ENCODE measurements around the gene HGFAC.
"Not testable (repeated sequence)": the region's sequence is repeated elsewhere in the genome, so short reads cannot be mapped to it uniquely, and the experiment has no call there.

HGFAC gene

DNA sequence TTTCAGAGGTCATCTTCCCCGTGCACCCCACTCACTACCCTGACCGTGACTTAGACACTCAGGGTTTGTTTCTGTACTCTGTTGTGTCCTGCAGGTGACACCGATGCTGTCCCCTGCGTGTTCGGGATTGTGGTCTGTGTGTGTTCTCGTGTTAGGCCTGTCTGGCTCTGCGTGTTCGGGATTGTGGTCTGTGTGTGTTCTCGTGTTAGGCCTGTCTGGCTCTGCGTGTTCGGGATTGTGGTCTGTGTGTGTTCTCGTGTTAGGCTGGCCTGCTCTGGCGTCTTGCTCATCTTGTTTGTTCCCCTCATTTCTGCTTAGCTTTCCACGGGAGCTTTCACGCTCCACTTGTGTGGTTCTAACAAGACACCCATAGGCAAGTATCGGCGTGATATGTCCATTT is 30.6 kb upstream of the HGFAC start:
- DNase-seq (ENCODE audit: low read depth in 2 of 2) = not testable (repeated sequence)

DNA sequence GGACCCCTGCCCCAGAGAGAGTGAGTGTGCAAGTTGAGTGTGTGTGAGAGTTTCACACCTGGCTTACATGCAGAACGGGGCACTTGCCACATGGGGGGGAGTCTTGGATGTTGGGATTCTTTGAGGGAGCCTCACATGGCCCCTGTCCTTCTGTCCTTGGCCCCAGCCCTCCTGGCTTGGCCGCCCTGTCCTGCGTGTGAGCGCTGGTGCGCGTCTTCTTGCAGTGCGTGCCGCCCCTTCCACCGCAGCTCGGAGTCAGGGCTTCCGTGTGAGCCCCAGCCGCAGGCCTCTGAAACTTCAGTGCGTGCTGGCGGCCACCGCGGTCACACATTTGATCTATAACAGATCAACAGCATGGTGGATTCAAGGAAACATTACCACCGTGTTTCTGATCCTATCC is 30.1 kb upstream of the HGFAC start:
- DNase-seq (ENCODE audit: low read depth in 2 of 2) = no peak

DNA sequence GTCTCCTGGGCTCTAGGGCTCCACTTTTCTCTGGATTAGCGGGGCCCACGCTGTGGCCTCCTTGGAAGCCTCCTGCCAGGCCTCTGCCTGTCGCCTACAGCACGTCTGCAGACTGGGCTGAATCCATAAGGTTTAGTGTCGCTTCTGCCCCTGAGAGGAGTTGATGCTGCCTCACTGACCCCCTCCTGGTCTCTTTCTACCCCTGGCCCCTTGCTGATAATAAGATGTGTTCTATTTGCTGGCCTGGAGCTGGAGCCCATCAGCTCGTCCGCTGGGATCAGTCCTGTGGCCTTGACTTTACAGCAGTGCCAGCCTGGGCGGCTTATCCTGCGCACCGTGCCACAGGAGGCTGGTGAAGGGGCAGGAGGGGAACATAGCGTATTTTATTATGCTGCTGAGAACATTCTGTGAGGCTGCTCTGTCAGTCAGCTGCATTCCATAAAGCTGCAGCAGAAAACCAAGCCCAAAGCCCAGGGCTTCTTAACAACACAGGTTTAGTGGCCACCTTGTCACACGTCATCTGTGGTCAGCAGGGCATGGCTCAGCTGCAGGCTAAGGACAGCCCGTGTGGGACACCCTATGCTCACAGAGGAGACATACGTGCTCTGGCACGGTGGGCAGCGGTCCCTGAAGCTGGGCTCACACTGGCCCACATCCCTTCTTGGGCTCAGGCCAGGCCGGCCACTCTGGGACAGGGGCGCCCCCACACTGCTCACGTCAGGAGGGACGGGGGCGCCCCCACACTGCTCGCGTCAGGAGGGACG is 29.3 kb upstream of the HGFAC start:
- no peak for DNase-seq (ENCODE audit: low read depth in 2 of 2)

DNA sequence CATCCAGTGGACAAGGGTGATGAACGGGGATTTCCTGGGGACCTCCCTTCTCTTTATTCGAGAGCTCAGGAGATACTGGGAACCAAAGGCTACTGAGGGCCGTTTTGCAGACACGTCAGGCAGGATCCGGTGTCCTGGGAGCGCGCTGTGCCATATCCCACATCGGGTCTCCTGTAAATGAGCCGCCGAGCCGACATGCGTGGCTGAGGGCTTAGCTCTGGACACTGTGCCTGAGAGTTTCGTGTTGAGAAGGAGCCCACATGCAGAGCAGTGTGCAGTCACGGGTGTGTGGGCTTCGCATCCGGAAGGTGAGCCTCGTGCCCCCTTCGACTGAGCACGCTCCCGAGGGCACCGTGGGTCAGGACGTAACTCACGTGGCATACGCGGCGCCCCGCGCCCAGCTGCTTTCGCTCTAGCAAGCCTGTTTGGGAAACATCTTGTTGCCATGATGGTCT is 28.5 kb upstream of the HGFAC start:
- DNase-seq (ENCODE audit: low read depth in 2 of 2) = no peak

DNA sequence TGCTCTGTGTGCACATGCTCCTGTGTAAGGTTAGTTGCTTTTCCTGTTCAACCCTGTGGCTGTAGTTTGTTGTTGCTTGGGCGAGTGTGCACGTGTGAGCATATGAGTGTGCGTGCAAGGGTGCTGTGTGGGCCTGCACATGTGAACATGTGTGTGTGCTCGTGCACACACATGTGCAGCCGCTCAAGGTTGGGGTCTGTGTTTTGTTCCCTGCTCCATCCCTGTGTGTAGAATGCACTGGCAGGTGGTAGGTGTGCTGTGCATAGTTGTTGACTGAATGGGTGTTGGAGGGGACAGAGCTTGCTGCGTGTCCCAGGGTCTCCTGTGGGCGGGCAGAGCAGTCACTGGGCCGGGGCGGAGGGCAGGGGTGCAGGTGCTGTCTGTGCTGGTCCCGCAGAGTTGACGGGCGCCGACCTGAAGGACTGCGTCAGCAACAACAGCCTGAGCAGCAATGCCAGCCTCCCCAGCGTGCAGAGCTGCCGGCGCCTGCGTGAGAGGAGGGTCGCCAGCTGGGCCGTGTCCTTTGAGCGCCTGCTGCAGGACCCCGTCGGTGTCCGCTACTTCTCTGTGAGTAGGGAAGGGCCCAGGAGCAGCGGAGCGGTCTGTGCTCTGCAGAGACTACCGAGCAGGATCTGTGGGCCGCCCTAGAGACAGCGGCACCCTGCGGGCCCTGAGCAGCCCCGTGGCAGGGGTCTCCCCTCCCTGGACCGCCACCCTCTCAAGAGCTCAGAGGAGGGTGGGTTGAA is 27.9 kb upstream of the HGFAC start:
- DNase-seq (ENCODE audit: low read depth in 2 of 2) = no peak

DNA sequence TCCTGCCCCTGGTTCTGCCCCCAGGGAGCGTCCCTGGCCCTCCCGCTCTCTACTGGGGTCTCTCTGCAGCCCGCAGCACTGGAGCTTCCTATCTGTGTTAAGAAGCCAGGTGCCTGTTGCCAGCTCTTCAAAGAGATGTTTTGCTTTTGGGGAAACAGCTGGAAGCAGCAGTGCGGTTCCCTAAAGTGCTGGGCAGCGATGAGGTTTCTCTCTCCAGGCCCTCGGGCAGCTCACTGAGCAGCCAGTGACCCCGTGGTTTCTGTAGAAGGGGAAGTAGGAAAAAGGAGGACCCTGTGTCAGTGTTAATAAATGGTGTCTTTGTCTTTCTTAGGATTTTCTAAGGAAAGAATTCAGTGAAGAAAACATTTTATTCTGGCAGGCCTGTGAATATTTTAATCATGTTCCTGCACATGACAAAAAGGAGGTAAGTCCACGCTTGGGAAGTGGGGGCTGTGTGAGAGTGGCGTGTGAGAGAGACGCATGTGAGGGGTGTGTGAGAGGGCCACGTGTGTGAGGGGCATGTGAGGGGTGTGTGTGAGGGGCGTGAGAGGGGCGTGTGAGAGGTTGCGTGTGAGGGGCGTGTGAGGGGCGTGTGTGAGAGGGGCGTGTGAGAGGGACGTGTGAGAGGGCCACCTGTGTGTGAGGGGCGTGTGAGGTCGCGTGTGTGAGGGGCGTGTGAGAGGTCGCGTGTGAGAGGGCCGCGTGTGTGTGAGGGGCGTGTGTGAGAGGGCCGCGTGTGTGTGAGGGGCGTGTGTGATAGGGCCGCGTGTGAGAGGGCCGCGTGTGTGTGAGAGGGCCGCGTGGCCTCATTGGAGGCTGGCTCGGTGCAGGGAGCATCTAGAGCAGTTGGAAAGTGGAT is 27.1 kb upstream of the HGFAC start:
- DNase-seq (ENCODE audit: low read depth in 2 of 2) = no peak

DNA sequence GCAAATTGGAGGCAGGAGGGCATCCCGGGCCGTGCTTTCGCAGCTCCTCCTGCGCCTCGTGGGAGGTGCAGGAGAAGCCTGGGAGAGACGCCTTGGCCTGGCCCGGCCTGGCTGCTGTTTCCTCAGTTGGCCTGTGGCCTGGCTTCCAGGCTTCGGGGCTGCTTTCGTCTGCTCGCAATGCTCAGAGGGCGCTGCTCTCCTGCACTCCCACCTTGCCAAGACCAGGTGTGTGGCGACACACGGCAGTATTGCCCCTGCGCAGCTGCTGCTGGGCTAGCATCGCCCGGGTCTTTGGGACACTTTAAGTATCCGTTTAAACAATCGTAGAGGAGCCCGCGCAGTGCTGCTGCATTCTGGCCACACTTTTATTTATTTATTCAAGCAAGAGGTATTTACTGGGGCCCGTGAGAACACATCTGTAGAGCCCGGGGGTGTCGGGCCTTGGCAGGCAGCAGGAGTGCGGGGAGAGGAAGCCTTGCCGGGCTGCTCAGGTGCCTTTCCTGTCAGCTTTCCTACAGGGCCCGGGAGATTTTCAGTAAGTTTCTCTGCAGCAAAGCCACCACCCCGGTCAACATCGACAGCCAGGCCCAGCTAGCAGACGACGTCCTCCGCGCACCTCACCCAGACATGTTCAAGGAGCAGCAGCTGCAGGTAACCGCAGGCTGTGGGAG is 26.2 kb upstream of the HGFAC start:
- no peak for DNase-seq (ENCODE audit: low read depth in 2 of 2)

DNA sequence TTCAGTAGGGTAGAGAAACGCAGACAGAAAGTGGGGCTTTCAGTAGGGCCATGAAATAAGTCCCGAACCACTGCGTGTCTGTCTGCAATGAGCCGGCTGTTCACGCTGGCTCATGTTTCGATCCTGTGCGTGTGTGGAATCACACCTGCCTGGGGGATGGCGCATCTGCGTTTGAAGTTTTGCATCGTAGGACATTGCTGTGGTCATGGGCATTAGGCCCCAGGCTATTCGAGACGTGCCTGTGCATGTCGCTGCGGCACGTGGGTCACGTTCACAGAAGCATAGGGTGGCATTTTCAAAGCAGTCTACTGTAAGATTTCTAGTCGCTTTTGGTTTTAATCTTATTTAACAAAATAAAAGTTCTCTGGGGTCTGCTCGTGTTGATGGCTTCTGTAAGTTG is 25.5 kb upstream of the HGFAC start:
- DNase-seq (ENCODE audit: low read depth in 2 of 2) = no peak

DNA sequence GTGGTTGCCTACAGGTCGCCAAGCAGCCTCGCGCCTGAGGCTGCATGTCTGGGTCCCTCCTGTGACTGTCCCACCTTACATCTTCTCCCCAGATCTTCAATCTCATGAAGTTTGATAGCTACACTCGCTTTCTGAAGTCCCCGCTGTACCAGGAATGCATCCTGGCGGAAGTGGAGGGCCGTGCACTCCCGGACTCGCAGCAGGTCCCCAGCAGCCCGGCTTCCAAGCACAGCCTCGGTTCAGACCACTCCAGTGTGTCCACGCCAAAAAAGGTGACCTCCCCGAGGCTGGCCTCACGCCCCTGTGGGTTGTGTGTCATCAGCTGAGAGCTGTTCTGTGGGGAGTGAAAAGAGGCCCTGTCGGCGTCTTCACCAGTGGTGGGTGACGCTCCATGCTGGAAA is 24.9 kb upstream of the HGFAC start:
- DNase-seq (ENCODE audit: low read depth in 2 of 2) = no peak

DNA sequence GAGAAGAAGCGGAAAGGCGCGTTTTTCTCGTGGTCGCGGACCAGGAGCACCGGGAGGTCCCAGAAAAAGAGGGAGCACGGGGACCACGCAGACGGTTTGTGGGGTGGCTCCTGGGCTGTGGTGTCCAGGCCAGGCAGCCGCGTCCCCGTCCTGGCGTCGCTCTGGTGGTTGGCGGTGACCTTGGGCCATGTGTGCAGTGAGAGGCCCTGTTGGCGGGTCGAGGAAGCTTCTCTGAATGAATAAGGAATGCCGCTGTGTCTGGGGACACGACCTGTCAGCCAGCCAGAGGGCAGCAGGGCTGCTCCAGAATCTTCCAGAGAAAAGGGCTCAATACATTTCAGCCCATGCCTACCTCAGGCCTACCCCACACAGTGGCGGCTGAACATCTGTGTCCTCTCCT is 24.3 kb upstream of the HGFAC start:
- DNase-seq (ENCODE audit: low read depth in 2 of 2) = no peak

DNA sequence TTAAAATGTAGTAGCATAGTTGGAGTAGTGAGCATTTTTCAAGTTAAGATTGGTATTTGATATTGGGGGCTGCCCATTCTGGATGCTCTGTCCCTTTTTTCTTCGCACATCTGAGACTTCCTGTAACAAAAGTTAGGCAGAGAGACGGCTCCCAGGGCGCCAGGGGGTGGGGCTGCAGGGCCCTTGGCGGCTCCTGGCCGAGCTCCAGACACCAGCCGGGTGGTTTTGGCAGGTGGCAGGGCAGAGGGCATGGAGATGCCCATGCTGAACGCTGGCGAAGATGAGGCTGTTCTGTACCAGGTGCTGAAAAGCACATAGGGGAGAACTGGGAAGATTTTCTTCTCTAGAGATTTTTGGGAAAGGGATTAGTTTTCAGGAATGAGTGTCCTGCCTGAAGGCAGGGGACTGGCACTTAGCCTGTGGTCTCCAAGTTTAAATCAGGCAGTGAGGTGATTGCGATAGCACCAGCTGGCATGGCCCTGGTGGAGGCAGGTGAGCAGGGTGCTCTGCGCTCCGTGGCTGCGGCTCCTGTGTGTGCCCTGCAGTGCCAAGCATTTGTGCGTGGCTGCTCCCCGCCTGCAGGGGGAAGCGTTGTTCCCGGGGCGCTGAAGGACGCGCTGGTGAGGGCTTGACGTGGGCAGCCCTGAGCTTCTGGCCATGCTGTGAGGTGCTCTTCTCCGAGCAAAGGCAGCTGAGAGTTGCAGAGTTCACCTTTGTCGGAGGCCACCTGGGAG is 23.6 kb upstream of the HGFAC start:
- no peak for DNase-seq (ENCODE audit: low read depth in 2 of 2)

DNA sequence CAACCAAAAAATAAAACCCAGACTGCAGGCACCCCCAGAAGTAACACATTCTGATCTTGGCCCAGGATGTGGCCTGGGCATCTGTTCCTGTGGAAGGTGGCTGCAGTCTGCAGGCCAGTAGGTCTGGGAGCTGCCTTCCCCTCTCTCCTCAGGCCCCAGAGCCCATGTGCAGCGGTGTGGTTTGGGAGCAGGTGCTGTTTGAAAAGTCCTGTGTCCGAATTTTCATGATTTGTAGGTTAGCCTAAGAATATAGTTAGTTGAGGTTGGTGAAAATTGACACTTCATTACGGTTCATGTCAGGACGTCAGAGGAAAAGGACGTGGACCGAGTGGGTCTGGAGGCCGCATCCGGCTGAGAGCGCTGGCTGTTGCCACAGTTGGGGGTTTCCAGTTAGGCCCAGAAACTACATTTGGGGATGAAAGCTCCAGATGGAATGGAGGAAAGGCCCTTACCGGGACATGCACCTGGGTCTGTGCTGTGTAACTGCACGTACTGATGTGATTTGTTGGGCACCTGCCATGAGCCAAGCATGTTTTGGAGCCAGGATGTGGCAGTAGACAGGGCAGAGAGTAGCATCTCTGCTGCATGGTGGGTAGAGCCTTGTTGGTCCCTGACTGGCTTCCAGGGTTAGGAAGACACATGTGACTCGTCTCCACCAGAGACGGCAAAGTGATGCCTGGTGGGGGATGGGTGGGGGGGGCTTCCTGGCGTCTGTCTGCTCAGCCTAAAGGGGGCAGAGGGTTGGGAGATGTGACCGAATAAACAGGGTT is 21.7 kb upstream of the HGFAC start:
- no peak for DNase-seq (ENCODE audit: low read depth in 2 of 2)

DNA sequence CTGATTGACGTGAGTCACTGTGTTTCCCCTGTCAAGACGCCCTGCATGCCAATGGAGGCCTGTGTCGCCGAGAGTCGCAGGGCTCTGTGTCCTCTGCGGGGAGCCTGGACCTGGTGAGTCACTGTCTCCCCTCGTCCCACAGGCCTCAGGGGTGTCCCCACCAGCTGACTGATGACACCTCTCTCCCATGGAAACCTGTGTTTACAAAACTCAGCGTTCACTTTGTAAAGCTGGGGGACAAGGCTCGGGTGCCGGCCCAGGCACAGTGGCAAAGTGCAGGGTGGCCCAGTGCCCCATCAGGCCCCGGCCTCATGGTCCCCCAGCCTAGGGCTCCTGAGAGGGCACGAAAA is 21.2 kb upstream of the HGFAC start:
- no peak for DNase-seq (ENCODE audit: low read depth in 2 of 2)

DNA sequence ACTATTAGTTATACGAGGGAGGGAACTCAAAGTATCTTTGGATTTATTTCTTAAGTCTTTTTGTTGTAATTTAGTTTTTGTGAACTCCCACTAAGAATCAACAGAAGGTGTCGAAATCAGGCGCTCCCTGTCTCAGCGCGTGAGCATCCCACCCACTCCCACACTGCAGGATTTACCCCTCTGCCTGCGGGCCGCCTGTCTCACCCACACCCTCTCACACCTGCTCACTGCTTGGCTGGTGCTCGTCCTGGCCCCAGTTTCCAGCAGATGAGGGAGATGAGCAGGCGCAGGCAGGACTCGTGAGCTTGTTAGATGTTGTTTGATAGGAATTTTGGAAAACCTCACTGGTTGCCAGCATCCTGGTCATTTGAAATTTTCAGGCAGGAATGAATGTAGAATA is 20.8 kb upstream of the HGFAC start:
- DNase-seq (ENCODE audit: low read depth in 2 of 2) = no peak

DNA sequence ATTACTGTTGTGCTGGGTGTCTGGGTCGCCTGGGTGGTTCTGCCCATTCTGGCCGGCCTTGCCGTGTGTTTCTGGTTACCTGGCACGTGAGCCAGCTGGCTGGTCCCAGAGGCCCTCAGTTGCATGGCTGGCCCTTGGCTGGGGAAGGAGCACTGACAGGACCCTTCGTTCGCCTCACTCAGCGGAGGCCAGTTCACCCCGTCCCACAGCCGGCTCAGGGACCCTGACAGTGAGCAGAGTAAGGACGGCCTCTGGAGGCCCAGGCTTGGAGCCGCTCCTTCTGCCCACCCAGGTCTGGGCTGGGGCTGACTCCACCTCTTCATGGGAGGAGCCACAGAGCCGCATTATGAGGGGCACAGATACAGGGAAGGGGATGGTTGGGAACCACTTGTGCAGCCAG is 20.3 kb upstream of the HGFAC start:
- no peak for DNase-seq (ENCODE audit: low read depth in 2 of 2)

DNA sequence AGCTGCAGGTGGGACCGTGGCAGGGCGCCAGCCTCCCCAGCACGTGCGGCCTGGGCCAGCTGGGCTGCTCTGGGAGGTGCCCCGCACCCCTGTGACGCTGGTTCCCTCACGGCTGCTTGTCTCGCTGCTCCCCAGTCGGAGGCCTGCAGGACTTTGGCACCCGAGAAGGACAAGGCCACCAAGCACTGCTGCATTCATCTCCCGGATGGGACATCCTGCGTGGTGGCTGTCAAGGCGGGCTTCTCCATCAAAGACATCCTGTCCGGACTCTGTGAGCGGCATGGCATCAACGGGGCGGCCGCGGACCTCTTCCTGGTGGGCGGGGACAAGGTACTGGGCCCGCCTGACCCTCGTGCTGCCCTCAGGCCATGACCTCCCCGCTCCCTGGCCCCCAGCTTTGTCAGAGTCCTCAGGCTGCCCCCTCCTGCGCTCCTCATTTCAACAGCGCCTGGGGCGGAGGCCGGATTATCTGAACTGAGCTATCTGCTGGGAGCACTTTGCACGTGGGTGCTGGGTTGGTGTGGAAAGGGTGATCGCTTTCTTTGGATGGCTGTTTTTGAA is 19.4 kb upstream of the HGFAC start:
- no peak for DNase-seq (ENCODE audit: low read depth in 2 of 2)

DNA sequence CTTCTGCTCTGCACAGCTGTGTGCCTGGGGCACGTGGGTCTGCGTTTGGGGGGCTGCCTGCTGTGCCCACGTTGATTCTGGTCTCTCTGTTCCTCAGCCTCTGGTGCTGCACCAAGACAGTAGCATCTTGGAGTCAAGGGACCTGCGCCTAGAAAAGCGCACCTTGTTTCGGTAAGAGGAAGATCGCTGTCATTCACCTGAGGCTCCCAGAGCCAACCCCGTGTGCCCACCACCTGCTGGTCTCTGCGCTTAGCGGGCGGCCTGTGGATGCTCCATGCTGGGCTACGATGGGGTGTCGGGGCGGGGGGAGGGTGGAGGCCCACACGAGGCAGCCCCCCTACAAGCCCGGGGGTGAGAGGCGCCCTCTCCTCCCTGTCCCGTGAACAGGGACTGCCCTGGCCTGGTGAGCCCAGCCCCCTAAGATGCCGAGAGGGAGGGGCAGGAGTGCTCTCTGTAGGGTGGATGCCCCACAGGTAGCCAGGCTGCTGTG is 18.9 kb upstream of the HGFAC start:
- DNase-seq (ENCODE audit: low read depth in 2 of 2) = no peak

DNA sequence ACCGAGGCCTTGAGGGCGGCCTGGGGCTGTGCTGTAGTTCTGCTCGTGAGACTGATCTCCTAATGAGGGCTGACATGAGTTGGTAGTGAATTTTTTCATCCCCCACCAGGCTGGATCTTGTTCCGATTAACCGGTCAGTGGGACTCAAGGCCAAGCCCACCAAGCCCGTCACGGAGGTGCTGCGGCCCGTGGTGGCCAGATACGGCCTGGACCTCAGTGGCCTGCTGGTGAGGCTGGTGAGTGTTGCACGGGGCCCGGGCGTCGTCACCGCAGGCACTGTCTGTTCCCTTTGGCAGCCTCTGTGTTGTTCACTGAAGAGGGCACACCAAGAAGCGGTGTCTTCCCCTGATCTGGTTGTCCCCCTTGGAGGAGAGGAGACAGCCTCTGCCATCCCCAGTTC is 18.4 kb upstream of the HGFAC start:
- no peak for DNase-seq (ENCODE audit: low read depth in 2 of 2)

DNA sequence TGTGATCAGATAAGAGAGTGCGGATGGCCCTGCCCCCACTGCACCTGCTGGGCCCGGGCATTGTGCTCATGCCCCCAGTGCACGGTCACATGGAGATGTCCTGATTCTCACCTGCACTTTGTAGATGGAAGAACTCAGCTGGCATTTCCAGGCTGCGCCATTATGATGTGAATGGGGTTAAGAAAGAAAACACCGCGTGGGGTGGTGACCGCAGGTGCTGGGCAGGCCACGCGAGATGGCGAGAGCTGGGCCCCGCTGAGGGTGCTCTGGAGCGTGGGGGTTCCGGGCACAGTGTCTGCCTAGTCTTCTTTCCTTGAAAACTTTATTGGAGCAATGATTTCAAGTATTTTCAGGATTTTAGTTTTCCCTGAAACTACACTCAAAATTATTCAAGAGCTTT is 17.8 kb upstream of the HGFAC start:
- DNase-seq (ENCODE audit: low read depth in 2 of 2) = no peak

DNA sequence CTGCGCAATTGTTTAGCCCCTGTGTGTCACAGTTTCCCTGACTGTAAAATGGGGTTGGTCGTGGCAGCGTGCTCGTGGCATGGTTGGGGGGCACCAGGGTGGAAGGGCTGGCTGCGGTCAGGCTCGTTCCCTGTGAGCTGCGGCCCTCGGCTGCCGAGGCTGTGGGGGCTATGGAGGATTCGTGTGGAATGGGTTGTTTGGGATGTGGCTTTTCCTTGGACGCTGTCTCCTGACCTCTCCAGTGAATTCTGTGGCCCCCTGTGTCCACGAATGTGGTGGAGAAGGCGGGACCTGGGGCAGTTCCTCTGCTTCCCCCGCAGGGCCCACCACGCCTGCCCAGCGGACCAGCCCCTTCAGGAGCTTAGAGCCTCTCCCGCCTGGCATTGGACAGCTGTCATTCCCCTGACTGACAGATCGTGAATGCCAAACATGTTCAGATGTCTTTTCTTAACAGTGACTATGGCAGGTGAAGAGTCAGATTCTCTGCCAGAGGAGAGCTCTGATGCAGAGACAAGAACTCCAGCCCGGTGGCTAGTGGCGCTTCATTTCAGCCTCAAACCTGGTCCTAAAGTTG is 17.2 kb upstream of the HGFAC start:
- no peak for DNase-seq (ENCODE audit: low read depth in 2 of 2)

All from stimulated activated CD8-positive, alpha-beta memory T cell treated with anti-CD3 and anti-CD28 coated beads, Interleukin-15, amount 100 ng/mL, for 4 hours (primary cell).